Trophoblast cell (in vitro differentiated cells and primary cell): Measurements from ENCODE around the gene PHLDB2.
A peak's percentile ranks its signal among the peaks of the same experiment; 100 is the strongest.

Experiments used
- DNase-seq, 2 donors: peaks; one replicate each; pipeline ENCODE4 v3.0.0-alpha.2; 2016
- H2AFZ ChIP-seq: 2 replicates; pipeline ENCODE4 v1.6.1; 2013; ENCODE audit warnings: low read length, moderate library complexity, mild to moderate bottlenecking; ENCODE audit not compliant: insufficient read depth, poor library complexity
- H2AK5ac ChIP-seq: 2 replicates; pipeline ENCODE4 v1.6.1; 2013; ENCODE audit warnings: mild to moderate bottlenecking, low read length
- H2BK120ac ChIP-seq: 2 replicates; pipeline ENCODE4 v1.6.1; 2013; ENCODE audit warnings: low read length, mild to moderate bottlenecking, moderate library complexity; ENCODE audit not compliant: insufficient read depth, poor library complexity
- H2BK12ac ChIP-seq: 2 replicates; pipeline ENCODE4 v1.6.1; 2013; ENCODE audit warnings: mild to moderate bottlenecking, low read length, moderate library complexity
- H2BK5ac ChIP-seq: 2 replicates; pipeline ENCODE4 v1.6.1; 2013; ENCODE audit warnings: low read length, low read depth, moderate library complexity, mild to moderate bottlenecking; ENCODE audit not compliant: poor library complexity
- H3K14ac ChIP-seq: 2 replicates; pipeline ENCODE4 v1.6.1; 2013; ENCODE audit warnings: mild to moderate bottlenecking, low read length
- H3K18ac ChIP-seq: 2 replicates; pipeline ENCODE4 v1.6.1; 2013; ENCODE audit warnings: mild to moderate bottlenecking, low read length
- H3K23ac ChIP-seq: 2 replicates; pipeline ENCODE4 v1.6.1; 2013; ENCODE audit warnings: low read length
- H3K27ac ChIP-seq: 2 replicates; pipeline ENCODE4 v1.5.1; 2013; ENCODE audit warnings: low read depth, mild to moderate bottlenecking, inconsistent platforms, low read length, moderate library complexity
- H3K27me3 ChIP-seq: 2 replicates; pipeline ENCODE4 v1.6.1; 2013; ENCODE audit warnings: inconsistent platforms, mild to moderate bottlenecking, low read length, moderate library complexity; ENCODE audit not compliant: insufficient read depth
- H3K36me3 ChIP-seq, 2 experiments: 1 replicate in 1 of 2; 2 replicates in 1 of 2; pipeline ENCODE4 v1.6.1; 2013; ENCODE audit warnings: low read length in 2 of 2, mild to moderate bottlenecking in 2 of 2, moderate library complexity in 1 of 2; ENCODE audit not compliant: insufficient read depth in 2 of 2, control insufficient read depth in 1 of 2
- H3K4ac ChIP-seq: 2 replicates; pipeline ENCODE4 v1.6.1; 2013; ENCODE audit warnings: low read depth, mild to moderate bottlenecking, low read length, moderate library complexity
- H3K4me1 ChIP-seq, 2 experiments: 1 replicate in 1 of 2; 2 replicates in 1 of 2; pipeline ENCODE4 v1.6.1; 2013; ENCODE audit warnings: low read length in 2 of 2, mild to moderate bottlenecking in 2 of 2, moderate library complexity in 1 of 2; ENCODE audit not compliant: insufficient read depth in 2 of 2, control insufficient read depth in 1 of 2
- H3K4me2 ChIP-seq: 2 replicates; pipeline ENCODE4 v1.6.1; 2013; ENCODE audit warnings: inconsistent platforms, mild to moderate bottlenecking, low read length, moderate library complexity
- H3K4me3 ChIP-seq: 2 replicates; pipeline ENCODE4 v1.5.1; 2013; ENCODE audit warnings: mild to moderate bottlenecking, low read depth, low read length, inconsistent platforms
- H3K79me1 ChIP-seq: one replicate; pipeline ENCODE4 v1.6.1; 2013; ENCODE audit warnings: low read length
- H3K79me2 ChIP-seq: 2 replicates; pipeline ENCODE4 v1.6.1; 2013; ENCODE audit warnings: low read length, mild to moderate bottlenecking; ENCODE audit not compliant: control insufficient read depth, insufficient read depth, poor library complexity
- H3K9ac ChIP-seq: 2 replicates; pipeline ENCODE4 v1.6.1; 2013; ENCODE audit warnings: mild to moderate bottlenecking, low read length
- H3K9me3 ChIP-seq: 2 replicates; pipeline ENCODE4 v1.6.1; 2013; ENCODE audit warnings: low read depth, mild to moderate bottlenecking, control low read depth, inconsistent platforms, low read length; ENCODE audit not compliant: insufficient read depth
- H4K12ac ChIP-seq: 2 replicates; pipeline ENCODE4 v1.6.1; 2013; ENCODE audit warnings: low read depth, mild to moderate bottlenecking, low read length, moderate library complexity
- H4K8ac ChIP-seq: 2 replicates; pipeline ENCODE4 v1.6.1; 2013; ENCODE audit warnings: low read depth, mild to moderate bottlenecking, low read length, moderate library complexity
- H4K91ac ChIP-seq: one replicate; pipeline ENCODE4 v1.6.1; 2013; ENCODE audit warnings: low read depth, mild to moderate bottlenecking, low read length, moderate library complexity
- whole genome bisulfite sequencing: extraction: QIAGEN DNeasy Blood & Tissue Kit; methylation state at CpG from one replicate; pipeline ENCODE4 v1.1.7; 2013; ENCODE audit warnings: missing lambda C conversion rate; ENCODE audit not compliant: insufficient read length, insufficient coverage; ENCODE audit errors: extremely low coverage; 5-methylcytosine and 5-hydroxymethylcytosine counted together

The PHLDB2 gene

DNA sequence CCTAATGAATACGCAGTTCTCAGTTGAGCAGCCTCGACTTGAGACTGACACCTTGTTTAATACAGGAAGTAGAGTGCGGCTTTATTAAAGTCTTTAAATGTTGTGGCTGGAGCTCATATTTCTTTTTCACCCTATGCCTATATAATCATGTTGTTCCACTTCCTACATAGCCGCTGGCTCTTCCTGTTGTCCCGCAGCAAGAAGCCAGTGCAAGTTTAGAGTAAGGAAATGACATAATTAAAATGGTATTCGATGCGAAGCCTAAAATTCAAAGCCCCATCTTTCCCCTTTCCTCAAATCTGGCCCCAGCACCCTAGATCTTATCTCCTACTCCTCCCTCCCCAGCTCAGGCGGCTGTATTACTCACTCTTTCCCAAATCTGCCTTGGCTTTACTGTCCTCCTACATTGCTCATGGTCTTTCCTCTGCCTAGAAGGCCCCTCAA is 7.5 kb upstream of the PHLDB2 start:
- H4K91ac ChIP-seq, result no peak overlapping the region
- H3K14ac ChIP-seq, result no peak overlapping the region
- H4K12ac ChIP-seq, result no peak overlapping the region
- H2AFZ ChIP-seq, result no peak overlapping the region
- DNase-seq, result peak; percentile 34 to 61
- no peaks in the 10 kb centered on the region for H3K27me3 ChIP-seq
- no peak overlapping the region for H3K4me2 ChIP-seq
- H2AK5ac ChIP-seq, result no peak overlapping the region
- H3K36me3 ChIP-seq, result no peaks in the 10 kb centered on the region
- H3K18ac ChIP-seq, result no peak overlapping the region
- H3K4me3 ChIP-seq, result no peak overlapping the region
- H3K9ac ChIP-seq, result no peak overlapping the region
- H3K4ac ChIP-seq, result no peak overlapping the region
- H3K79me2 ChIP-seq, result no peaks in the 10 kb centered on the region
- H3K23ac ChIP-seq, result no peak overlapping the region
- H4K8ac ChIP-seq, result no peak overlapping the region
- H2BK5ac ChIP-seq, result no peak overlapping the region
- H3K27ac ChIP-seq, result peak overlapping the region; percentile 44
- H2BK120ac ChIP-seq, result no peak overlapping the region
- WGBS, result no CpG with 5 or more reads among the region's 8 CpGs
- H2BK12ac ChIP-seq, result peak overlapping the region; percentile 88
- H3K9me3 ChIP-seq, result no peaks in the 10 kb centered on the region
- H3K4me1 ChIP-seq, result peaks cover 2 to 6% of the 10 kb centered on the region in 2 experiments
- peaks cover 3% of the 10 kb centered on the region for H3K79me1 ChIP-seq

DNA sequence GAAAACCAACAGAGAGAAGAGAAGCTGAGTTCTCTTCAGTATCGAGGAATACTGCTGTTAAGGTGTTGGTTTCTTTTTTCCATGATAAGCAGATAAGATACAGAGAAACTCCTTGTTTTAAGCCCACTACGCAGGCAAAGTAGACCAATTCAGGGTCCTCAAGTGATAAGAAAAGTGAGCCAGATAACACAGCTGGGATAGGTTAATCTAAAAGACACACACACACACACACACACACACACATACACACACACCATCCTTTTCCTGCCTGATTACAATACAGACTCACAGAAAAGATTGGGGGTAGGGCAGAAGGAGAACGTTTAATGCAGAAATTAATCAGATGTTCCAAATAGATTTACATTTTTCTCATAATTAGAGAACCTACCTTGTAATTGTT is 6.5 kb upstream of the PHLDB2 start:
- no peak overlapping the region for H2BK5ac ChIP-seq
- no peaks in the 10 kb centered on the region for H3K36me3 ChIP-seq
- H3K23ac ChIP-seq, result no peak overlapping the region
- no CpG with 5 or more reads among the region's 3 CpGs for WGBS
- no peak for DNase-seq
- H4K91ac ChIP-seq, result no peak overlapping the region
- no peak overlapping the region for H2BK120ac ChIP-seq
- no peak overlapping the region for H2AFZ ChIP-seq
- H3K79me2 ChIP-seq, result no peaks in the 10 kb centered on the region
- H4K12ac ChIP-seq, result no peak overlapping the region
- H3K14ac ChIP-seq, result no peak overlapping the region
- H3K27me3 ChIP-seq, result no peaks in the 10 kb centered on the region
- H3K27ac ChIP-seq, result no peak overlapping the region
- H3K79me1 ChIP-seq, result peaks cover 3% of the 10 kb centered on the region
- no peak overlapping the region for H4K8ac ChIP-seq
- H3K18ac ChIP-seq, result no peak overlapping the region
- H3K9me3 ChIP-seq, result no peaks in the 10 kb centered on the region
- H3K9ac ChIP-seq, result no peak overlapping the region
- H2AK5ac ChIP-seq, result no peak overlapping the region
- H3K4me3 ChIP-seq, result no peak overlapping the region
- H3K4me2 ChIP-seq, result no peak overlapping the region
- H3K4me1 ChIP-seq, result peaks cover 2 to 9% of the 10 kb centered on the region in 2 experiments
- H3K4ac ChIP-seq, result no peak overlapping the region
- no peak overlapping the region for H2BK12ac ChIP-seq

DNA sequence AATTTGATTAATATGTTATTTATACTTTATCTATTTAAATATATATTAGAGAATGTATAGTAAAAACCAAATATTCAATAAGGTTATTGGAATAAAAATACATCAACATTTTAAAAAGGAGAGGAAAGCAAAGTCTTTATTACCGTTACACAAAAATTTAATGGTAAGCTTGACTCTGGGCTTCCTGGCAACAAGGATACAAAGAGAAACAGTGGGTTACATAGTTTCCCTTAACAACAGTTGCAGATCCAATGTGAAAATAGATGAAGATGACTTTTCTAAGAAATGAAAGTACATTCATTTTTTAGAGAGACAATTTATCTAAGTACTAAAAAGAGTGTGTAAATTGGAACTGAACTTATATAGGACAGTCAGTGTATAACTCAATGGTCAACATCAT is 6.0 kb upstream of the PHLDB2 start:
- Histone ChIP-seq H3K27me3 (no peaks in the 10 kb centered on the region), H3K23ac (no peak overlapping the region), H3K36me3 (no peaks in the 10 kb centered on the region), H3K9ac (no peak overlapping the region), H3K79me2 (no peaks in the 10 kb centered on the region), H3K27ac (no peak overlapping the region), H3K18ac (no peak overlapping the region), H2BK120ac (no peak overlapping the region), H2AK5ac (no peak overlapping the region), H3K4ac (no peak overlapping the region), H3K14ac (no peak overlapping the region), H3K4me3 (no peak overlapping the region), H3K4me1 (peaks cover 2 to 9% of the 10 kb centered on the region in 2 experiments), H3K4me2 (no peak overlapping the region), H2BK12ac (no peak overlapping the region), H4K8ac (no peak overlapping the region), H2AFZ (no peak overlapping the region), H4K12ac (no peak overlapping the region), H2BK5ac (no peak overlapping the region), H3K79me1 (peaks cover 3% of the 10 kb centered on the region), H3K9me3 (no peaks in the 10 kb centered on the region), H4K91ac (no peak overlapping the region)
- DNase-seq, result no peak
- WGBS, result no CpG with 5 or more reads among the region's 1 CpG

DNA sequence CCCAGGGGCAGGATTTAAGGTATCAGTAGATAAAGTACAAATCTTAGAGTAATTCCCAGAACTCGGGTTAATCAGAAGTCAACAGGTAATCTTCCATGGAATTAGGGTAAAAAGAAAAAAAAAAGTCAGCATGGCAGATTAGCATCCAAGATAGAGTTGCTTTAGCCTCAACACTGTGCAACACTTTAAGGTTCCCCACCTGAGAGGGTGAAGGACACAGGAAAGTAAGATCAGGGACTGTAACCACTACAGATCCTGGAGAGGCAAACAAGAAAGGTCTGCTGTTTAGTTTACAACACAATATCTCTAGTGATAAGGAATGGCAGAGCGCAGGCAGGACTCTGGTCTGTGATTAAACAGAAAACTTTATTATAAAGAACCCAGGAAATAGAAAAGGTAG is 4.1 kb upstream of the PHLDB2 start:
- Histone ChIP-seq H3K9me3 (no peaks in the 10 kb centered on the region), H3K27me3 (no peaks in the 10 kb centered on the region), H3K14ac (no peak overlapping the region), H4K91ac (no peak overlapping the region), H3K4me1 (peaks cover 5 to 11% of the 10 kb centered on the region in 2 experiments), H3K4me2 (no peak overlapping the region), H4K12ac (no peak overlapping the region), H3K79me2 (peaks cover 5% of the 10 kb centered on the region), H2AFZ (no peak overlapping the region), H3K9ac (no peak overlapping the region), H3K23ac (no peak overlapping the region), H2AK5ac (no peak overlapping the region), H3K36me3 (no peaks in the 10 kb centered on the region), H3K4ac (no peak overlapping the region), H3K4me3 (no peak overlapping the region), H2BK5ac (no peak overlapping the region), H2BK120ac (no peak overlapping the region), H4K8ac (no peak overlapping the region), H3K18ac (no peak overlapping the region), H2BK12ac (no peak overlapping the region), H3K79me1 (peaks cover 11% of the 10 kb centered on the region), H3K27ac (no peak overlapping the region)
- no CpG with 5 or more reads among the region's 2 CpGs for WGBS
- no peak for DNase-seq
